ENCODE data around the gene HMGCL.
A peak's percentile ranks its signal among the peaks of the same experiment; 100 is the strongest.
"Not testable (repeated sequence)": the region's sequence is repeated elsewhere in the genome, so short reads cannot be mapped to it uniquely, and the experiment has no call there.

HMGCL gene

GRCh38 chr1:23853124-23853523, 27.9 kb upstream of the HMGCL start:
- not testable (repeated sequence) for H3K27me3 ChIP-seq (ENCODE audit: control insufficient read depth, insufficient read depth, low read length); H3K9me3 ChIP-seq (ENCODE audit: control insufficient read depth, insufficient read depth, low read length); H3K27ac ChIP-seq (ENCODE audit: low read depth, low read length); H3K4me3 ChIP-seq (ENCODE audit: low read depth, low read length); H3K4me1 ChIP-seq (ENCODE audit: control insufficient read depth, insufficient read depth, low read length); H3K9ac ChIP-seq (ENCODE audit: low read depth, low read length); H3K36me3 ChIP-seq (ENCODE audit: control insufficient read depth, insufficient read depth, low read length)

- not testable (repeated sequence) for H3K36me3 ChIP-seq (ENCODE audit: control insufficient read depth, insufficient read depth, low read length); H3K9me3 ChIP-seq (ENCODE audit: control insufficient read depth, insufficient read depth, low read length); H3K27ac ChIP-seq (ENCODE audit: low read depth, low read length); H3K9ac ChIP-seq (ENCODE audit: low read depth, low read length); H3K27me3 ChIP-seq (ENCODE audit: control insufficient read depth, insufficient read depth, low read length); H3K4me3 ChIP-seq (ENCODE audit: low read depth, low read length); H3K4me1 ChIP-seq (ENCODE audit: control insufficient read depth, insufficient read depth, low read length)
These were observed 26.2 kb upstream of the HMGCL start for GRCh38 chr1:23851406-23851805.

- no peak overlapping the region for H3K9ac ChIP-seq (ENCODE audit: low read depth, low read length)
- peaks cover 4% of the 10 kb centered on the region; the same call in 1 of the 2 replicates for H3K9me3 ChIP-seq (ENCODE audit: control insufficient read depth, insufficient read depth, low read length)
- peaks cover 5% of the 10 kb centered on the region; the same call in 1 of the 2 replicates for H3K36me3 ChIP-seq (ENCODE audit: control insufficient read depth, insufficient read depth, low read length)
- H3K4me1 ChIP-seq (ENCODE audit: control insufficient read depth, insufficient read depth, low read length): no peaks in the 10 kb centered on the region
- H3K4me3 ChIP-seq (ENCODE audit: low read depth, low read length): no peak overlapping the region
- no peak overlapping the region for H3K27ac ChIP-seq (ENCODE audit: low read depth, low read length)
- no peaks in the 10 kb centered on the region for H3K27me3 ChIP-seq (ENCODE audit: control insufficient read depth, insufficient read depth, low read length)
These were observed 23.7 kb upstream of the HMGCL start for GRCh38 chr1:23848673-23849616.

GRCh38 chr1:23847482-23848095, 22.4 kb upstream of the HMGCL start:
- H3K9me3 ChIP-seq (ENCODE audit: control insufficient read depth, insufficient read depth, low read length); H3K4me3 ChIP-seq (ENCODE audit: low read depth, low read length); H3K4me1 ChIP-seq (ENCODE audit: control insufficient read depth, insufficient read depth, low read length); H3K9ac ChIP-seq (ENCODE audit: low read depth, low read length); H3K36me3 ChIP-seq (ENCODE audit: control insufficient read depth, insufficient read depth, low read length); H3K27me3 ChIP-seq (ENCODE audit: control insufficient read depth, insufficient read depth, low read length); H3K27ac ChIP-seq (ENCODE audit: low read depth, low read length): not testable (repeated sequence)

GRCh38 chr1:23845163-23845562, 19.9 kb upstream of the HMGCL start:
- no peak overlapping the region for H3K9ac ChIP-seq (ENCODE audit: low read depth, low read length)
- no peaks in the 10 kb centered on the region for H3K27me3 ChIP-seq (ENCODE audit: control insufficient read depth, insufficient read depth, low read length)
- H3K4me3 ChIP-seq (ENCODE audit: low read depth, low read length): no peak overlapping the region
- H3K9me3 ChIP-seq (ENCODE audit: control insufficient read depth, insufficient read depth, low read length): peaks cover 4% of the 10 kb centered on the region; the same call in 1 of the 2 replicates
- peaks cover 5% of the 10 kb centered on the region; the same call in 1 of the 2 replicates for H3K36me3 ChIP-seq (ENCODE audit: control insufficient read depth, insufficient read depth, low read length)
- no peaks in the 10 kb centered on the region for H3K4me1 ChIP-seq (ENCODE audit: control insufficient read depth, insufficient read depth, low read length)
- H3K27ac ChIP-seq (ENCODE audit: low read depth, low read length): no peak overlapping the region

GRCh38 chr1:23843644-23844043, 18.4 kb upstream of the HMGCL start:
- H3K9ac ChIP-seq (ENCODE audit: low read depth, low read length): no peak overlapping the region
- H3K36me3 ChIP-seq (ENCODE audit: control insufficient read depth, insufficient read depth, low read length): peaks cover 5% of the 10 kb centered on the region; the same call in 1 of the 2 replicates
- H3K9me3 ChIP-seq (ENCODE audit: control insufficient read depth, insufficient read depth, low read length): peaks cover 4% of the 10 kb centered on the region; the same call in 1 of the 2 replicates
- H3K4me1 ChIP-seq (ENCODE audit: control insufficient read depth, insufficient read depth, low read length): no peaks in the 10 kb centered on the region
- no peak overlapping the region for H3K27ac ChIP-seq (ENCODE audit: low read depth, low read length)
- H3K4me3 ChIP-seq (ENCODE audit: low read depth, low read length): no peak overlapping the region
- H3K27me3 ChIP-seq (ENCODE audit: control insufficient read depth, insufficient read depth, low read length): no peaks in the 10 kb centered on the region

GRCh38 chr1:23838401-23838866, 13.2 kb upstream of the HMGCL start:
- Histone ChIP-seq H3K36me3 (ENCODE audit: control insufficient read depth, insufficient read depth, low read length) (no peaks in the 10 kb centered on the region), H3K27me3 (ENCODE audit: control insufficient read depth, insufficient read depth, low read length) (peaks cover 9% of the 10 kb centered on the region), H3K9ac (ENCODE audit: low read depth, low read length) (no peak overlapping the region), H3K27ac (ENCODE audit: low read depth, low read length) (no peak overlapping the region), H3K4me1 (ENCODE audit: control insufficient read depth, insufficient read depth, low read length) (no peaks in the 10 kb centered on the region), H3K9me3 (ENCODE audit: control insufficient read depth, insufficient read depth, low read length) (no peaks in the 10 kb centered on the region), H3K4me3 (ENCODE audit: low read depth, low read length) (peak overlapping the region; percentile 64)

- H3K27ac ChIP-seq (ENCODE audit: low read depth, low read length): no peak overlapping the region
- H3K27me3 ChIP-seq (ENCODE audit: control insufficient read depth, insufficient read depth, low read length): peaks cover 9% of the 10 kb centered on the region
- no peak overlapping the region for H3K9ac ChIP-seq (ENCODE audit: low read depth, low read length)
- no peaks in the 10 kb centered on the region for H3K36me3 ChIP-seq (ENCODE audit: control insufficient read depth, insufficient read depth, low read length)
- H3K4me3 ChIP-seq (ENCODE audit: low read depth, low read length): peak overlapping the region; percentile 64
- H3K4me1 ChIP-seq (ENCODE audit: control insufficient read depth, insufficient read depth, low read length): no peaks in the 10 kb centered on the region
- no peaks in the 10 kb centered on the region for H3K9me3 ChIP-seq (ENCODE audit: control insufficient read depth, insufficient read depth, low read length)
These were observed 12.7 kb upstream of the HMGCL start for GRCh38 chr1:23837908-23838307.

- H3K9me3 ChIP-seq (ENCODE audit: control insufficient read depth, insufficient read depth, low read length): no peaks in the 10 kb centered on the region
- no peaks in the 10 kb centered on the region for H3K36me3 ChIP-seq (ENCODE audit: control insufficient read depth, insufficient read depth, low read length)
- peaks cover 9% of the 10 kb centered on the region for H3K27me3 ChIP-seq (ENCODE audit: control insufficient read depth, insufficient read depth, low read length)
- no peak overlapping the region for H3K27ac ChIP-seq (ENCODE audit: low read depth, low read length)
- no peak overlapping the region for H3K9ac ChIP-seq (ENCODE audit: low read depth, low read length)
- H3K4me3 ChIP-seq (ENCODE audit: low read depth, low read length): no peak overlapping the region
- H3K4me1 ChIP-seq (ENCODE audit: control insufficient read depth, insufficient read depth, low read length): no peaks in the 10 kb centered on the region
These were observed 10.8 kb upstream of the HMGCL start for GRCh38 chr1:23836037-23836436.

- H3K27ac ChIP-seq (ENCODE audit: low read depth, low read length); H3K36me3 ChIP-seq (ENCODE audit: control insufficient read depth, insufficient read depth, low read length); H3K4me3 ChIP-seq (ENCODE audit: low read depth, low read length); H3K9ac ChIP-seq (ENCODE audit: low read depth, low read length); H3K9me3 ChIP-seq (ENCODE audit: control insufficient read depth, insufficient read depth, low read length); H3K4me1 ChIP-seq (ENCODE audit: control insufficient read depth, insufficient read depth, low read length); H3K27me3 ChIP-seq (ENCODE audit: control insufficient read depth, insufficient read depth, low read length): not testable (repeated sequence)
These were observed 8.9 kb upstream of the HMGCL start for GRCh38 chr1:23834156-23834555.

- no peak overlapping the region for H3K27ac ChIP-seq (ENCODE audit: low read depth, low read length)
- no peak overlapping the region for H3K9ac ChIP-seq (ENCODE audit: low read depth, low read length)
- H3K27me3 ChIP-seq (ENCODE audit: control insufficient read depth, insufficient read depth, low read length): no peaks in the 10 kb centered on the region
- H3K4me3 ChIP-seq (ENCODE audit: low read depth, low read length): no peak overlapping the region
- no peaks in the 10 kb centered on the region for H3K36me3 ChIP-seq (ENCODE audit: control insufficient read depth, insufficient read depth, low read length)
- no peaks in the 10 kb centered on the region for H3K4me1 ChIP-seq (ENCODE audit: control insufficient read depth, insufficient read depth, low read length)
- H3K9me3 ChIP-seq (ENCODE audit: control insufficient read depth, insufficient read depth, low read length): no peaks in the 10 kb centered on the region
These were observed 2.5 kb upstream of the HMGCL start for GRCh38 chr1:23827717-23828116.
